Measurements from ENCODE around the gene VSIR.

VSIR gene

GRCh38 chr10:71704816-71705215, 68.5 kb downstream of the VSIR start:
- 93% methylated on average over 15 of the region's 18 CpGs for WGBS (ENCODE audit: insufficient coverage)
- ChIA-PET CTCF (interaction anchor here (0.9 to 6.3 kb wide), 6 partner anchors 8 to 389 kb away, joined by 3 to 108 read pairs (median 14); no protein-coding TSS in a partner anchor), POLR2A (no interaction called here)
- no peak for DNase-seq
- no peaks in the 10 kb centered on the region for H3K27me3 ChIP-seq (replicated peaks in 2 of 5; ENCODE audit: control insufficient read depth in 4 of 5, insufficient read depth in 5 of 5, low read length in 4 of 5)
- no peaks in the 10 kb centered on the region for H3K9me3 ChIP-seq (ENCODE audit: control extremely low read depth in 1 of 5, control insufficient read depth in 4 of 5, insufficient read depth in 2 of 5, low read depth in 1 of 5, low read length in 4 of 5)
- peaks cover 0 to 25% (median 9%) of the 10 kb centered on the region in 4 experiments for H3K4me1 ChIP-seq (ENCODE audit: control extremely low read depth in 1 of 4, control insufficient read depth in 4 of 4, insufficient read depth in 4 of 4, low read length in 3 of 4)
- H3K27ac ChIP-seq (ENCODE audit: insufficient read depth in 1 of 2, low read depth in 1 of 2, low read length in 2 of 2, poor library complexity in 1 of 2, severe bottlenecking in 2 of 2): no peak overlapping the region
- H3K4me3 ChIP-seq (ENCODE audit: control insufficient read depth in 1 of 7, extremely low read depth in 1 of 7, insufficient read depth in 4 of 7, low read depth in 2 of 7, low read length in 6 of 7): no peak overlapping the region
- no peaks in the 10 kb centered on the region for H3K36me3 ChIP-seq (ENCODE audit: control insufficient read depth in 4 of 4, insufficient read depth in 4 of 4, low read length in 3 of 4)

DNA sequence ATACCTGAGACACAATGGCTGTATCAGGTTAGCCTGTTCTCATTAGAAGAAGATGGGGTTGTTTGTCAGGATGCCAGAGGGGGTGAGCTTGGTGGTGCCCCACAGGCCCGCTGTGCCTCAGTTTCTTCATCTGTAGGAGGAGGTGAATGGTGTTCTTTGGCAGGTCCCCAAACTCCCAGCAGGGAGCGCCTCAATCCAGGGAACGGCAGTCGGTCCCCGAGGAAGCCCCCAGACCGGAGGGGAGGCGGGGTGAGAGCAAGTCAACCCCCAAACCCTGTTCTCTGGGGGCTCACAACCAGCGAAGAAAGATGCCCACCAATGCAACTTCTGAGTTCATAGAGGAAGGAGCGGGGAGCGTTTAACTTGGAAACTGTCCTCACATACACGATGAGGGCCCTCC, 69.7 kb downstream of the VSIR start:
- Histone ChIP-seq H3K36me3 (ENCODE audit: control insufficient read depth in 4 of 4, insufficient read depth in 4 of 4, low read length in 3 of 4) (no peaks in the 10 kb centered on the region), H3K4me1 (ENCODE audit: control extremely low read depth in 1 of 4, control insufficient read depth in 4 of 4, insufficient read depth in 4 of 4, low read length in 3 of 4) (peaks cover 0 to 18% (median 7%) of the 10 kb centered on the region in 4 experiments), H3K27me3 (replicated peaks in 2 of 5; ENCODE audit: control insufficient read depth in 4 of 5, insufficient read depth in 5 of 5, low read length in 4 of 5) (no peaks in the 10 kb centered on the region), H3K27ac (ENCODE audit: insufficient read depth in 1 of 2, low read depth in 1 of 2, low read length in 2 of 2, poor library complexity in 1 of 2, severe bottlenecking in 2 of 2) (no peak overlapping the region), H3K4me3 (ENCODE audit: control insufficient read depth in 1 of 7, extremely low read depth in 1 of 7, insufficient read depth in 4 of 7, low read depth in 2 of 7, low read length in 6 of 7) (no peak overlapping the region), H3K9me3 (ENCODE audit: control extremely low read depth in 1 of 5, control insufficient read depth in 4 of 5, insufficient read depth in 2 of 5, low read depth in 1 of 5, low read length in 4 of 5) (no peaks in the 10 kb centered on the region)
- 89% methylated on average over 11 of the region's 11 CpGs for WGBS (ENCODE audit: insufficient coverage)
- DNase-seq: no peak
- POLR2A ChIA-PET: no interaction called here
- CTCF ChIA-PET: interaction anchor here (1.1 to 1.2 kb wide), 3 partner anchors 9 to 51 kb away, joined by 3 to 6 read pairs (median 3); no protein-coding TSS in a partner anchor

- Histone ChIP-seq H3K36me3 (ENCODE audit: control insufficient read depth in 4 of 4, insufficient read depth in 4 of 4, low read length in 3 of 4) (no peaks in the 10 kb centered on the region), H3K4me1 (ENCODE audit: control extremely low read depth in 1 of 4, control insufficient read depth in 4 of 4, insufficient read depth in 4 of 4, low read length in 3 of 4) (peaks cover 0 to 19% (median 3%) of the 10 kb centered on the region in 4 experiments), H3K9me3 (ENCODE audit: control extremely low read depth in 1 of 5, control insufficient read depth in 4 of 5, insufficient read depth in 2 of 5, low read depth in 1 of 5, low read length in 4 of 5) (no peaks in the 10 kb centered on the region), H3K27me3 (replicated peaks in 2 of 5; ENCODE audit: control insufficient read depth in 4 of 5, insufficient read depth in 5 of 5, low read length in 4 of 5) (no peaks in the 10 kb centered on the region), H3K4me3 (ENCODE audit: control insufficient read depth in 1 of 7, extremely low read depth in 1 of 7, insufficient read depth in 4 of 7, low read depth in 2 of 7, low read length in 6 of 7) (no peak overlapping the region), H3K27ac (ENCODE audit: insufficient read depth in 1 of 2, low read depth in 1 of 2, low read length in 2 of 2, poor library complexity in 1 of 2, severe bottlenecking in 2 of 2) (no peak overlapping the region)
- no peak for DNase-seq
- 87% methylated on average over 9 of the region's 11 CpGs for WGBS (ENCODE audit: insufficient coverage)
- ChIA-PET POLR2A (no interaction called here), CTCF (interaction anchor here (0.8 to 1.8 kb wide), 6 partner anchors 7 to 387 kb away, joined by 3 to 4 read pairs (median 3); no protein-coding TSS in a partner anchor)
These were observed 71.7 kb downstream of the VSIR start for GRCh38 chr10:71701496-71702132.

- POLR2A ChIA-PET: no interaction called here
- CTCF ChIA-PET: interaction anchor here (0.8 to 1.8 kb wide), 7 partner anchors 8 to 386 kb away, joined by 3 to 4 read pairs (median 3); no protein-coding TSS in a partner anchor
- no peaks in the 10 kb centered on the region for H3K36me3 ChIP-seq (ENCODE audit: control insufficient read depth in 4 of 4, insufficient read depth in 4 of 4, low read length in 3 of 4)
- H3K4me3 ChIP-seq (ENCODE audit: control insufficient read depth in 1 of 7, extremely low read depth in 1 of 7, insufficient read depth in 4 of 7, low read depth in 2 of 7, low read length in 6 of 7): no peak overlapping the region
- no peaks in the 10 kb centered on the region for H3K27me3 ChIP-seq (replicated peaks in 2 of 5; ENCODE audit: control insufficient read depth in 4 of 5, insufficient read depth in 5 of 5, low read length in 4 of 5)
- no peak overlapping the region for H3K27ac ChIP-seq (ENCODE audit: insufficient read depth in 1 of 2, low read depth in 1 of 2, low read length in 2 of 2, poor library complexity in 1 of 2, severe bottlenecking in 2 of 2)
- WGBS (ENCODE audit: insufficient coverage): 98% methylated on average over 7 of the region's 11 CpGs
- peaks cover 0 to 26% (median 5%) of the 10 kb centered on the region in 4 experiments for H3K4me1 ChIP-seq (ENCODE audit: control extremely low read depth in 1 of 4, control insufficient read depth in 4 of 4, insufficient read depth in 4 of 4, low read length in 3 of 4)
- no peak for DNase-seq
- no peaks in the 10 kb centered on the region for H3K9me3 ChIP-seq (ENCODE audit: control extremely low read depth in 1 of 5, control insufficient read depth in 4 of 5, insufficient read depth in 2 of 5, low read depth in 1 of 5, low read length in 4 of 5)
These were observed 72.5 kb downstream of the VSIR start for GRCh38 chr10:71700731-71701368.

- H3K4me3 ChIP-seq (ENCODE audit: control insufficient read depth in 1 of 7, extremely low read depth in 1 of 7, insufficient read depth in 4 of 7, low read depth in 2 of 7, low read length in 6 of 7): no peak overlapping the region
- no peaks in the 10 kb centered on the region for H3K27me3 ChIP-seq (replicated peaks in 2 of 5; ENCODE audit: control insufficient read depth in 4 of 5, insufficient read depth in 5 of 5, low read length in 4 of 5)
- peaks cover 0 to 48% (median 22%) of the 10 kb centered on the region in 4 experiments for H3K4me1 ChIP-seq (ENCODE audit: control extremely low read depth in 1 of 4, control insufficient read depth in 4 of 4, insufficient read depth in 4 of 4, low read length in 3 of 4)
- ChIA-PET CTCF (interaction anchor here (1.0 to 7.3 kb wide), 18 partner anchors 8 to 389 kb away, joined by 3 to 108 read pairs (median 5); partner anchors contain the start of gene VSIR), POLR2A (interaction anchor here (1.2 kb wide), 1 partner anchor 10 kb away, joined by 4 read pairs; no protein-coding TSS in a partner anchor)
- WGBS (ENCODE audit: insufficient coverage): 69% methylated on average over 3 of the region's 5 CpGs
- no peaks in the 10 kb centered on the region for H3K36me3 ChIP-seq (ENCODE audit: control insufficient read depth in 4 of 4, insufficient read depth in 4 of 4, low read length in 3 of 4)
- DNase-seq: no peak
- no peaks in the 10 kb centered on the region for H3K9me3 ChIP-seq (ENCODE audit: control extremely low read depth in 1 of 5, control insufficient read depth in 4 of 5, insufficient read depth in 2 of 5, low read depth in 1 of 5, low read length in 4 of 5)
- no peak overlapping the region for H3K27ac ChIP-seq (ENCODE audit: insufficient read depth in 1 of 2, low read depth in 1 of 2, low read length in 2 of 2, poor library complexity in 1 of 2, severe bottlenecking in 2 of 2)
These were observed 74.6 kb downstream of the VSIR start for GRCh38 chr10:71698737-71699136.

DNA sequence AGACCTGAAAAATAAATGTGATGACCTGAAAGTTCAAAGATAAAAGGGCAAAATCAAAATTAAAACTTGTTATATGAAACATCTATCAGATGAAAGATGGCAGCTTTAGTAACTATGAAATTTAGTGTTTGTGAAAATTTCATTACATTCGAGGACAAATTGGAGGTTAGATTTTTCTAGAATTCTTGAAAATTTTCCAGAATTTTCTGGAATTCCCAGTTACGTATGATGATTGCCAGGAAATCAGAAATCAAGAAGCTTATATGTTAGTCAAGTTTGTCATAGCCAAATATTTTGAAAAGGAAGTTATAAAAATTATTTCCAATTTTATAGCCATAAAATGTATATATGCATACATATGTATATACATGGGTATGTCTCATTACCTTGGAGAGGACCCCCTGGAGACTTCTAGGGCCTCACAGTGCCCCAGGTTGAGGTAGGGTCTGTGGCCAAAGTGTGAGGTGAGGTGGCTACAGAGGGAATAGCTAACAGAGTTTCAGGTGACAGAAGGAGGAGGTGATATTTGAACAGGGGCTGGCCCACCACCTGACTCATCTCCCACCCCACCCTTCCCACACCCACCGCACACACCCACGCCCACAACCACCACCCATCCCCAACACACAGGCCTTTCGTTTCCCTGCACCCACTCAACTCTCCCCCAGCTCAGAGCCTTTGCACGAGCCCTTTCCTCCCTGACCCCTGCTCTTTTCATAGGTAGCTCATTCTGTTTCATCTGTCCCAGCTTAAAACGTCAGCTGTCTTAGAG, 75.2 kb downstream of the VSIR start:
- ChIA-PET CTCF (interaction anchor here (0.8 to 7.3 kb wide), 29 partner anchors 9 to 389 kb away, joined by 3 to 108 read pairs (median 5); partner anchors contain the start of gene VSIR), POLR2A (interaction anchor here (1.2 kb wide), 1 partner anchor 10 kb away, joined by 4 read pairs; no protein-coding TSS in a partner anchor)
- no peak for DNase-seq
- Histone ChIP-seq H3K4me1 (ENCODE audit: control extremely low read depth in 1 of 4, control insufficient read depth in 4 of 4, insufficient read depth in 4 of 4, low read length in 3 of 4) (peaks cover 0 to 53% (median 24%) of the 10 kb centered on the region in 4 experiments), H3K9me3 (ENCODE audit: control extremely low read depth in 1 of 5, control insufficient read depth in 4 of 5, insufficient read depth in 2 of 5, low read depth in 1 of 5, low read length in 4 of 5) (no peaks in the 10 kb centered on the region), H3K27ac (ENCODE audit: insufficient read depth in 1 of 2, low read depth in 1 of 2, low read length in 2 of 2, poor library complexity in 1 of 2, severe bottlenecking in 2 of 2) (no peak overlapping the region), H3K4me3 (ENCODE audit: control insufficient read depth in 1 of 7, extremely low read depth in 1 of 7, insufficient read depth in 4 of 7, low read depth in 2 of 7, low read length in 6 of 7) (no peak overlapping the region), H3K36me3 (ENCODE audit: control insufficient read depth in 4 of 4, insufficient read depth in 4 of 4, low read length in 3 of 4) (no peaks in the 10 kb centered on the region), H3K27me3 (replicated peaks in 2 of 5; ENCODE audit: control insufficient read depth in 4 of 5, insufficient read depth in 5 of 5, low read length in 4 of 5) (no peaks in the 10 kb centered on the region)
- WGBS (ENCODE audit: insufficient coverage): 94% methylated on average over 3 of the region's 7 CpGs

All from common myeloid progenitor, CD34-positive (primary cell).